Right lobe of liver (tissue), 4 donors: ENCODE results near the gene CARNS1.

Experiments used
- CTCF ChIP-seq, 4 donors: fragments of 200-600 bp in 3 of 4; fragments of 450-650 bp in 1 of 4; IDR thresholded peaks; one replicate each; pipeline versions ENCODE4 v1.5.1 to v1.8.0; 2016 to 2022; ENCODE audit warnings: antibody characterized with exemption in 4 of 4, mild to moderate bottlenecking in 2 of 4
- POLR2A ChIP-seq: fragments of 450-650 bp; IDR thresholded peaks from one replicate; pipeline ENCODE4 v1.6.1; 2017; ENCODE audit warnings: antibody characterized with exemption, mild to moderate bottlenecking
- donor health status: DM: no; HTN: no; CAD: no.
- donor health status: DM: no; HTN: no; CAD: no.
- donor health status: DM: no; HTN: yes; CAD: no.

- TF ChIP-seq POLR2A (no peak), CTCF (IDR thresholded peaks at IDR 0.05) (no peak)
Observed at GRCh38 chr11:67375320-67376055, 40.0 kb upstream of the CARNS1 start.
